ENCODE measurements around the gene ZNF846.

DNA sequence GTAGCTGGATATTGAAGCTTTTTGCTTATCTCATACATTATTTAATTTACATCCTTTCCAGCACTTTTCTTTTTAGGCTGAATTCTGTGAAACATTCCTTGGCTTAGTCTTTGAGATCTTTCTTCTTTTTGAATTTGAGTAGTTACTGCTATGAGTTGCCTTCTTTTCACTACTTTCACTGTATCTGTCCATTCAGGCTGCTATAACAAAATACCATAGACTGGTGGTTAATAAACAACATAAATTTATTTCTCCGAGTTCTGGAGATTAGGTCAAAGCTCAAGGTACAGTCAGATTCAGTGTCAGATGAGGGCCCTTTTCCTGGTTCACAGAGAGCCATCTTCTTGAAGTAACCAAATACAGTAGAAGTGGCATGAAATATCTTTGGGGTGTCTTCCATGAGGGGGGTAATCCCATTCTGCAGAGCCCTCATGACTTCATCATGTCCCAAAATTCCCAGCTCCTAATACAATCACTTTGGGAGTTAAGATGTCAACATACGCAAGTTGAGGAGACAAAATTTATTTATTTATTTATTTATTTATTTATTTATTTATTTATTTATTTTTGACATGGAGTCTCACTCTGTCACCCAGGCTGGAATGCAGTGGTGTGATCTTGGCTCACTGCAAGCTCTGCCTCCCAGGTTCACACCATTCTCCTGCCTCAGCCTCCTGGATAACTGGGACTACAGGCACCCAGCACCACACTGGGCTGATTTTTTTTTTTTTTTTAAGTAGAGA is 15.7 kb downstream of the ZNF846 start:
- TF ChIP-seq ZNF274 (IDR thresholded peaks at IDR 0.05; ENCODE audit: low read depth, low read length) = no peak
- TF ChIP-seq SUZ12 (IDR thresholded peaks at IDR 0.05; ENCODE audit: extremely low read depth, insufficient read depth, insufficient read length) = no peak
